MM.1S (cell line): ENCODE measurements around the gene SCART1.

Experiments
- DNase-seq: peaks from one replicate; pipeline ENCODE4 v3.0.0-alpha.2; 2015
- H2AFZ ChIP-seq: fragments of 300-600 bp; sonication (generic); 2 replicates; pipeline ENCODE4 v1.6.0; 2016; ENCODE audit warnings: antibody characterized with exemption, low read length
- H3F3A ChIP-seq: fragments of 300-600 bp; sonication (generic); 2 replicates; pipeline ENCODE4 v1.6.1; 2016; ENCODE audit warnings: mild to moderate bottlenecking, antibody characterized with exemption, low read length, moderate library complexity, mixed read lengths; ENCODE audit not compliant: insufficient read depth
- H3K27ac ChIP-seq: fragments of 300-600 bp; sonication (generic); 2 replicates; pipeline ENCODE4 v1.5.1; 2016; ENCODE audit warnings: mild to moderate bottlenecking, low read length
- H3K27me3 ChIP-seq: fragments of 300-600 bp; sonication (generic); replicated peaks from 2 replicates; pipeline ENCODE4 v1.6.0; 2016; ENCODE audit warnings: low read length; ENCODE audit not compliant: insufficient read depth
- H3K36me3 ChIP-seq: fragments of 300-600 bp; sonication (generic); replicated peaks from 2 replicates; pipeline ENCODE4 v1.6.1; 2016; ENCODE audit warnings: mild to moderate bottlenecking, low read length, mixed read lengths; ENCODE audit not compliant: insufficient read depth
- H3K4me1 ChIP-seq: fragments of 300-600 bp; sonication (generic); 2 replicates; pipeline ENCODE4 v1.6.1; 2016; ENCODE audit warnings: low read length, mixed read lengths
- H3K4me2 ChIP-seq: fragments of 300-600 bp; sonication (generic); 2 replicates; pipeline ENCODE4 v1.6.0; 2016; ENCODE audit warnings: low read depth, low read length
- H3K4me3 ChIP-seq: fragments of 300-600 bp; sonication (generic); 2 replicates; pipeline ENCODE4 v1.5.1; 2016; ENCODE audit warnings: low read length, mixed read lengths
- H3K79me2 ChIP-seq: fragments of 300-600 bp; sonication (generic); 2 replicates; pipeline ENCODE4 v1.6.1; 2016; ENCODE audit warnings: mixed run types, low read length, mixed read lengths
- H3K9ac ChIP-seq: fragments of 300-600 bp; sonication (generic); 2 replicates; pipeline ENCODE4 v1.6.1; 2016; ENCODE audit warnings: low read length, mixed read lengths
- H3K9me2 ChIP-seq: fragments of 300-600 bp; sonication (generic); replicated peaks from 2 replicates; pipeline ENCODE4 v1.6.1; 2016; ENCODE audit warnings: mild to moderate bottlenecking, low read length, mixed read lengths; ENCODE audit not compliant: insufficient read depth
- H3K9me3 ChIP-seq: fragments of 300-600 bp; sonication (generic); replicated peaks from 2 replicates; pipeline ENCODE4 v1.6.1; 2016; ENCODE audit warnings: mild to moderate bottlenecking, low read length, mixed read lengths; ENCODE audit not compliant: insufficient read depth
- H4K20me1 ChIP-seq: fragments of 300-600 bp; sonication (generic); 2 replicates; pipeline ENCODE4 v1.6.1; 2016; ENCODE audit warnings: mild to moderate bottlenecking, low read length, moderate library complexity, mixed read lengths; ENCODE audit not compliant: insufficient read depth
- CTCF ChIP-seq: fragments of 300-600 bp; sonication (generic); IDR thresholded peaks from 2 replicates; pipeline ENCODE4 v1.5.1; 2016; ENCODE audit warnings: antibody characterized with exemption, low read length, mixed read lengths
- EZH2 ChIP-seq: fragments of 300-600 bp; sonication (generic); optimal IDR thresholded peaks from 2 replicates; pipeline ENCODE3; 2017; ENCODE audit warnings: low read depth, mild to moderate bottlenecking, antibody characterized with exemption, low read length, mixed read lengths
- EZH2phosphoT487 ChIP-seq: fragments of 300-600 bp; sonication (generic); IDR thresholded peaks from 2 replicates; pipeline ENCODE4 v1.6.1; 2018; ENCODE audit warnings: antibody characterized with exemption, low read length

Gene SCART1

GRCh38 chr10:133418289-133418993, 35.3 kb upstream of the SCART1 start:
- H3K79me2 ChIP-seq, result no peaks in the 10 kb centered on the region; the same call in 1 of the 2 replicates
- no peaks in the 10 kb centered on the region for H4K20me1 ChIP-seq
- H3K9me3 ChIP-seq, result no peaks in the 10 kb centered on the region
- H3K9me2 ChIP-seq, result no peaks in the 10 kb centered on the region
- H3K36me3 ChIP-seq, result no peaks in the 10 kb centered on the region
- no peaks in the 10 kb centered on the region for H3F3A ChIP-seq
- H3K9ac ChIP-seq, result no peak overlapping the region
- no peaks in the 10 kb centered on the region for H3K27me3 ChIP-seq
- H3K4me1 ChIP-seq, result no peaks in the 10 kb centered on the region
- TF ChIP-seq EZH2 (no peak), CTCF (no peak), EZH2phosphoT487 (no peak)
- no peak for DNase-seq
- H2AFZ ChIP-seq, result no peak overlapping the region
- H3K4me3 ChIP-seq, result no peak overlapping the region
- no peak overlapping the region for H3K27ac ChIP-seq
- H3K4me2 ChIP-seq, result no peak overlapping the region

GRCh38 chr10:133419211-133419950, 34.4 kb upstream of the SCART1 start:
- Histone ChIP-seq H3K79me2 (no peaks in the 10 kb centered on the region; the same call in 1 of the 2 replicates), H2AFZ (no peak overlapping the region), H3K4me2 (no peak overlapping the region), H3K27me3 (no peaks in the 10 kb centered on the region), H3K9me3 (no peaks in the 10 kb centered on the region), H4K20me1 (no peaks in the 10 kb centered on the region), H3K9ac (no peak overlapping the region), H3K27ac (no peak overlapping the region), H3K4me1 (no peaks in the 10 kb centered on the region), H3K36me3 (no peaks in the 10 kb centered on the region), H3K4me3 (no peak overlapping the region), H3F3A (no peaks in the 10 kb centered on the region), H3K9me2 (no peaks in the 10 kb centered on the region)
- TF ChIP-seq EZH2 (no peak), EZH2phosphoT487 (no peak), CTCF (no peak)
- DNase-seq, result no peak

GRCh38 chr10:133420028-133420427, 33.7 kb upstream of the SCART1 start:
- Histone ChIP-seq H3K79me2 (no peaks in the 10 kb centered on the region; the same call in 1 of the 2 replicates), H3K4me2 (no peak overlapping the region), H3K27ac (no peak overlapping the region), H3K4me1 (no peaks in the 10 kb centered on the region), H4K20me1 (no peaks in the 10 kb centered on the region), H3K27me3 (no peaks in the 10 kb centered on the region), H2AFZ (no peak overlapping the region), H3K9me3 (no peaks in the 10 kb centered on the region), H3K36me3 (no peaks in the 10 kb centered on the region), H3K9ac (no peak overlapping the region), H3K9me2 (no peaks in the 10 kb centered on the region), H3K4me3 (no peak overlapping the region), H3F3A (no peaks in the 10 kb centered on the region)
- DNase-seq, result no peak
- TF ChIP-seq CTCF, result no peak
- no peak for TF ChIP-seq EZH2phosphoT487
- no peak for TF ChIP-seq EZH2
